Lung (tissue), 12 donors: ENCODE data around the gene ANKRD28. TPM values are rescaled to one million over a fixed set of nuclear protein-coding genes. Genes with fewer than 3 reads are reported as not detected.

Source experiments
- ATAC-seq: fragments of 200-7000 bp; cut with Tn5 transposase; one replicate; pipeline ENCODE4 v1.9.1; 2020; ENCODE audit warnings: moderate number of reproducible peaks; ENCODE audit not compliant: insufficient read depth, low FRiP score
- DNase-seq, 3 donors: peaks; one replicate each; pipeline ENCODE4 v3.0.0-alpha.2; 2013 to 2017
- H3K27ac ChIP-seq, 2 donors: one replicate each; pipeline ENCODE4 v1.5.1; 2013; ENCODE audit warnings: mild to moderate bottlenecking in 2 of 2, moderate library complexity in 2 of 2, control low read depth in 1 of 2, inconsistent platforms in 1 of 2, low read depth in 1 of 2, low read length in 1 of 2
- H3K27me3 ChIP-seq, 3 donors: one replicate each; pipeline ENCODE4 v1.5.1; 2013; ENCODE audit warnings: low read length in 2 of 3; ENCODE audit not compliant: control insufficient read depth in 3 of 3, insufficient read depth in 3 of 3
- H3K36me3 ChIP-seq, 4 donors: one replicate each; pipeline ENCODE4 v1.5.1; 2013; ENCODE audit warnings: low read length in 4 of 4, mild to moderate bottlenecking in 1 of 4, moderate library complexity in 1 of 4; ENCODE audit not compliant: control insufficient read depth in 4 of 4, insufficient read depth in 4 of 4
- H3K4me1 ChIP-seq, 5 donors: one replicate each; pipeline ENCODE4 v1.5.1; 2013; ENCODE audit warnings: low read length in 5 of 5, mild to moderate bottlenecking in 2 of 5, moderate library complexity in 1 of 5; ENCODE audit not compliant: control insufficient read depth in 5 of 5, insufficient read depth in 5 of 5
- H3K4me3 ChIP-seq: one replicate; pipeline ENCODE4 v1.5.1; 2013; ENCODE audit warnings: mild to moderate bottlenecking, control low read depth, moderate library complexity
- H3K9ac ChIP-seq, 2 donors: one replicate each; pipeline ENCODE4 v1.5.1; 2013; ENCODE audit warnings: low read length in 2 of 2, control low read depth in 1 of 2; ENCODE audit not compliant: insufficient read depth in 1 of 2
- H3K9me3 ChIP-seq, 4 donors: one replicate each; pipeline ENCODE4 v1.5.1; 2013; ENCODE audit warnings: low read length in 3 of 4, mild to moderate bottlenecking in 1 of 4, moderate library complexity in 1 of 4; ENCODE audit not compliant: control insufficient read depth in 4 of 4, insufficient read depth in 3 of 4
- WGBS, 2 donors: extraction: QIAGEN DNeasy Blood & Tissue Kit; methylation state at CpG; one replicate each; pipeline ENCODE4 v1.1.7; 2013; 5-methylcytosine and 5-hydroxymethylcytosine counted together
- polyA plus RNA-seq, 2 donors: library from polyadenylated mRNA; stranded (reverse); fragments of 200-250 nt; gene quantifications; one replicate each; pipeline ENCODE4 v1.2.1, GENCODE V29; 2013
- total RNA-seq, 2 donors: library from RNA; depleted of rRNA in 1 of 2; stranded (reverse); fragments of >200 nt in 1 of 2; gene quantifications; one replicate each; pipeline ENCODE4 v1.2.1, GENCODE V29; 2014 to 2021
- TF ChIP-seq, protein P1 (sequence below): IDR thresholded peaks from 2 replicates; pipeline ENCODE4 v1.5.1; 2012; ENCODE audit warnings: mild to moderate bottlenecking; ENCODE audit errors: control extremely low read depth, extremely low read depth
- donor health status: control.
- donor health status: control.
- donor health status: Bipolar disorder and iron deficiency.
- donor health status: healthy.
- donor health status: DM: yes; HTN: yes; CAD: no.

The ANKRD28 gene
- total and polyA plus RNA-seq, 4 donors = 11.1 to 66.7 (median 39.2) TPM

DNA sequence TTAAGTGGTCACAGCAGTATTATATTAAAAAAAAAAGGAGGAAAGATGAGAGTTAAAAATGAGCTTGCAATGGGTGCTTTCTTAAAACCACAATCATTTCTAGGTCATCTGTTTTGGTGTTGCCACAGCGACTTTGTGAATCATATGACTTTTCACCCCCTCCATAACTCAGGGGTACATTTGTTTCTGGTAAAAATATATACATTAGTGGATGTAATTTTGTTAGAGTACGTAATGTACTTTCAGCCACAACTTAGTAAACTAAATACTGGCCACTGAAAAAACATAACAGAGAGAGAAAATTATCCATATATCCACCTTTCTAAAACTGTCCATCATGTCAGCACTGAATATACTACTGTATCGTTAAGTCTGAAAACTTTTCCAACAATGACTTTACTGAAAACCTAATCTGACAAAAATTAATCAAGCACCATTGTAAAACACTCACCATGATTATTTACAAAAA, 3.4 kb downstream of the ANKRD28 start:
- Histone ChIP-seq H3K9ac (no peak overlapping the region), H3K9me3 (no peaks in the 10 kb centered on the region), H3K36me3 (peaks cover 0 to 4% (median 1%) of the 10 kb centered on the region in 4 donors), H3K27me3 (no peaks in the 10 kb centered on the region), H3K4me1 (peaks cover 0 to 38% (median 0%) of the 10 kb centered on the region in 5 donors), H3K27ac (no peak overlapping the region), H3K4me3 (no peak overlapping the region)
- TF ChIP-seq, protein P1, sequence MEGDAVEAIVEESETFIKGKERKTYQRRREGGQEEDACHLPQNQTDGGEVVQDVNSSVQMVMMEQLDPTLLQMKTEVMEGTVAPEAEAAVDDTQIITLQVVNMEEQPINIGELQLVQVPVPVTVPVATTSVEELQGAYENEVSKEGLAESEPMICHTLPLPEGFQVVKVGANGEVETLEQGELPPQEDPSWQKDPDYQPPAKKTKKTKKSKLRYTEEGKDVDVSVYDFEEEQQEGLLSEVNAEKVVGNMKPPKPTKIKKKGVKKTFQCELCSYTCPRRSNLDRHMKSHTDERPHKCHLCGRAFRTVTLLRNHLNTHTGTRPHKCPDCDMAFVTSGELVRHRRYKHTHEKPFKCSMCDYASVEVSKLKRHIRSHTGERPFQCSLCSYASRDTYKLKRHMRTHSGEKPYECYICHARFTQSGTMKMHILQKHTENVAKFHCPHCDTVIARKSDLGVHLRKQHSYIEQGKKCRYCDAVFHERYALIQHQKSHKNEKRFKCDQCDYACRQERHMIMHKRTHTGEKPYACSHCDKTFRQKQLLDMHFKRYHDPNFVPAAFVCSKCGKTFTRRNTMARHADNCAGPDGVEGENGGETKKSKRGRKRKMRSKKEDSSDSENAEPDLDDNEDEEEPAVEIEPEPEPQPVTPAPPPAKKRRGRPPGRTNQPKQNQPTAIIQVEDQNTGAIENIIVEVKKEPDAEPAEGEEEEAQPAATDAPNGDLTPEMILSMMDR = no peak
- 37 to 48% methylated on average over 3 of the region's 3 CpGs for WGBS, 2 donors
- no peak for ATAC-seq
- peak in 1 of 3 donors; percentile 31 for DNase-seq

DNA sequence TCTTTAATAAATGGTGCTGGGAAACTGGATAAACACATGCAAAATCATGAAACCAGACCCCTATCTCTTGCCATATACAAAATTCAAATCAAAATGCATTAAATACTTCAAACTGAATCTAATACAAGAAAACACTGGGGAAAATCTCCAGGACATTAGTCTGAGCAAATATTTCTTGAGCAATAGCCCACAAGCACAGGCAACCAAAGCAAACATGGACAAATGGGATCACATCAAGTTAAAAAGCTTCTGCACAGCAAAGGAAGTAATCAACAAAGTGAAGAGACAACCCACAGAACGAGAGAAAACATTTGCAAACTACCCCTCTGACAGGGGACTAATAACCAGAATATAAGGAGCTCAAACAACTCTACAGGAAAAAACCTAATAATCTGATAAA, 6.3 kb downstream of the ANKRD28 start:
- Histone ChIP-seq H3K27ac (no peak overlapping the region), H3K4me1 (peaks cover 0 to 21% (median 0%) of the 10 kb centered on the region in 5 donors), H3K9ac (no peak overlapping the region), H3K36me3 (peaks cover 0 to 4% (median 2%) of the 10 kb centered on the region in 4 donors), H3K4me3 (no peak overlapping the region), H3K27me3 (no peaks in the 10 kb centered on the region), H3K9me3 (no peaks in the 10 kb centered on the region)
- ATAC-seq = no peak
- WGBS, 2 donors = 18 to 55% methylated on average over 1 of the region's 1 CpG
- no peak for DNase-seq
- TF ChIP-seq, protein P1 = no peak

DNA sequence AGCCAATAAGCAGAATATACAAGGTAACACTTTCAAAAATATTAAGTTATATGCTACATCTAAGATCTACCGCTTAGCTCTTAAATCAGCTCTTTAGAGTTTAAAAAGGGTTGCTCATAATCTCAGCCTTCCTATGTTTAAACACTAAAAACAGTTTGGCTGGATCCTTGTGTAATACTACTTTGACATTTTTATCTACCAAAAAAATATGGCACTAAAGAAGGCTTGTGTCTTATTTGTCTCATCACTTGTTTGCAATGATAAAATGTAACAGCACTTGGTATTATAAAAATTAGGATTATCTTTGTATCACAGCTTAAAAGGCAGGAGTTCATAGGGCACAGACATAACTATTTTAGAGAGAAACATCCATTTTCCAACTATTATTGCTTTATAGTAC, 9.8 kb downstream of the ANKRD28 start:
- DNase-seq (no peak), ATAC-seq (no peak)
- no peak overlapping the region for H3K4me3 ChIP-seq
- TF ChIP-seq, protein P1 = no peak
- H3K27me3 ChIP-seq = no peaks in the 10 kb centered on the region
- 95 to 100% methylated on average over 1 of the region's 1 CpG for WGBS, 2 donors
- no peaks in the 10 kb centered on the region for H3K4me1 ChIP-seq
- no peak overlapping the region for H3K9ac ChIP-seq
- no peak overlapping the region for H3K27ac ChIP-seq
- H3K9me3 ChIP-seq = no peaks in the 10 kb centered on the region
- H3K36me3 ChIP-seq = peaks cover 0 to 4% (median 3%) of the 10 kb centered on the region in 4 donors

DNA sequence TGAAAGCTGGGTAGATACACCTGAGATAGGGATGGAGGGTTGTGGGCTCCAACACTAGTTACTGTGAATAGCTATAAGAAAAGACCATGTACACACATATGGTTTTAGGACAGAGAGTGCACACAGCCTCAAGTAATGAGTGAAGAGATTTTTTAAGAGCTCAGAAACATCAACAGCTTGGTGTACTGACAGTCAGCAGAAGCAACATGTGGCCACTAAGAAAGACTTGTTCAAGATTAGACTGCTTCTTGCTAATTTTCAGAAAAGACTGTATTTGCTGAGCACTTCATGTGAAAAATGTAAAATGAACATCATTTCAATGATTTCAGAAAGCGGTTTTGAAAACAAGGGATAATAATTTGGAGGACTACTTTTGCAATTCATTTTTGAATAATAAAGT, 10.3 kb downstream of the ANKRD28 start:
- H3K9me3 ChIP-seq = no peaks in the 10 kb centered on the region
- no peak overlapping the region for H3K4me3 ChIP-seq
- 93 to 94% methylated on average over 1 of the region's 1 CpG for WGBS, 2 donors
- no peak overlapping the region for H3K27ac ChIP-seq
- ATAC-seq (no peak), DNase-seq (no peak)
- H3K36me3 ChIP-seq = peaks cover 0 to 4% (median 3%) of the 10 kb centered on the region in 4 donors
- H3K9ac ChIP-seq = no peak overlapping the region
- TF ChIP-seq, protein P1 = no peak
- H3K27me3 ChIP-seq = no peaks in the 10 kb centered on the region
- peaks cover 0 to 2% (median 0%) of the 10 kb centered on the region in 5 donors for H3K4me1 ChIP-seq
